Superior temporal gyrus (tissue), 1 donor: ENCODE data around the gene INMT.

Experiments
- DNase-seq: peaks from one replicate; pipeline ENCODE4 v3.0.0-alpha.2; 2016; ENCODE audit errors: extremely low spot score

The INMT gene

DNA sequence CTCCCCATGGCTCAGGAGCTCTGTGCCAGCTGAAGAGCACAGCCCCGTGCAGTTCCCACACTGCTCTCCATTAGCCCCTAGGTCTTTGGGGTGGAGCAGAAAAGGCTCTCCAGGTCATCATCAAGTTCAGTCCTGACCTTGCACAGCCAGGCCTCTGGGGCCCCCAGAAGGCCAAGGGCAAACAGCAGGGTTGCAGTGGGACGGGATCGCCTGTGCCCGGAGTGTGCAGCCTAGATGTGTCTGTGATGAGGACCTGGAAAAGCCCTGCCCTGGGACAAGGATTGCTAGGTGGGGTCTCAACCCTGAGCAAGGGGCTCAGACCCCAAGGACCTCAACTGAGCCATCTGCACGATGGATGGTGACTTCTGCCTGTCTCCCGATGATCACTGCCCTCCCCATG is 549 bp downstream of the INMT start:
- no peak for DNase-seq

GRCh38 chr7:30752979-30753378 is 1.0 kb downstream of the INMT start:
- no peak for DNase-seq

DNA sequence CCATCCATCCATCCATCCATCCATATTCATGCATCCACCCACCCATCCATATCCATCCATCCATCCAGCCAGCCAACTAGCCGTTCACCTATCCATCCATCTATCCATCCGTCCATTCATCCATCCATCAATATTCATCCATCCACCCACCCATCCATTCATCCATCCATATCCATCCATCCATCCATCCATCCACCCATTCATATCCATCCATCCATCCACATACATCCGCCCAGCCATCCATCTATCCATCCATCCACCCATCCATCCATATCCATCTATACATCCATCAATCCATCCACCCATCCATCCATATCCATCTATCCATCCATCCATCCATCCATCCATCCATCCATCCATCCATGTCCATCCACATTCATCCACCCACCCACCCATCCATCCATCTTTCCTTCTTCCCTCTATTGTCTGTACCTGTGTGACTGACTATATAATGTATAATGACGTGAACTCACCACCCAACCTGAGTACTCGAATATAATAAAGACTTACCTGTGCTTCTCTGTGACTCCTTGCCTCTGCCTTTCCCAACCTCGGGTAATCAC is 2.5 kb downstream of the INMT start:
- no peak for DNase-seq

DNA sequence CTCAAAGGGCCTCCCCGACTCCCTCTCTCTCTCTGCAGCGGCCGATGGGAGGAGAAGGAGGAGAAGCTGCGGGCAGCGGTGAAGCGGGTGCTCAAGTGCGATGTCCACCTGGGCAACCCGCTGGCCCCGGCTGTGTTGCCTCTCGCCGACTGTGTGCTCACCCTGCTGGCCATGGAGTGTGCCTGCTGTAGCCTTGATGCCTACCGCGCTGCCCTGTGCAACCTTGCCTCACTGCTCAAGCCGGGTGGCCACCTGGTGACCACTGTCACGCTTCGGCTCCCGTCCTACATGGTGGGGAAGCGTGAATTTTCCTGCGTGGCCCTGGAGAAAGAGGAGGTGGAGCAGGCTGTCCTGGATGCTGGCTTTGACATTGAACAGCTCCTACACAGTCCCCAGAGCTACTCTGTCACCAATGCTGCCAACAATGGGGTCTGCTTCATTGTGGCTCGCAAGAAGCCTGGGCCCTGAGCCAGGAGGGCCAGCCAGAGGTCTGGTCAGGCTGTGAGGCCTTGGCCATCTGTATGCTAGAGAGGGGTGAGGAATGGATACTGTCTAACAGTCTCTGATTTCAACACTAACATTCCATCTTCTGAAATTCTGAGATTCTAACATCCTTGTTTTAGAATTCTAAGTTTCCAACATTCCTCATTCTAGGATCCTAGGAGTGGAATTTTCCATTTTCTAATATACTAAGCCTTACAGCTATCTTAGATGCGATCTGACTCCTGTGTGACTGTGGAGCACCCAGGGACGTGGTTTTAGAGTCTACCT is 3.6 kb downstream of the INMT start:
- no peak for DNase-seq

DNA sequence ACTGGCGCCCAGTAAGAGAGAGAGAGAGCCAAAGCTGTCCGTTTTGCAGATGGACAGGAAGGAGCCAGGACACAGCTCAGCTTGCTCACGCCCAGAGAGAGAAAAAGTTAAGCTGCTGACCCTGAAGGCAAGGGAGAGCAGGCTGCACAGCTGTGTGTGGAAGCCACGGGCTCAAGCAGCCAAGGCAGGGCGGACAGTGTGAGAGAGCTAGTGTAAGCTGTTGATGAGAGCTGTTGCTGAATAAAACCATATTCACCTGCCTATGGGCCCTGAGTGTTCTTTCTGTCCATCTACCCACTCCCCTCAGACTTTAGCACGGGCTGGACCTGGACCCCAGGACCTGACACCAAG is 5.4 kb downstream of the INMT start:
- no peak for DNase-seq

DNA sequence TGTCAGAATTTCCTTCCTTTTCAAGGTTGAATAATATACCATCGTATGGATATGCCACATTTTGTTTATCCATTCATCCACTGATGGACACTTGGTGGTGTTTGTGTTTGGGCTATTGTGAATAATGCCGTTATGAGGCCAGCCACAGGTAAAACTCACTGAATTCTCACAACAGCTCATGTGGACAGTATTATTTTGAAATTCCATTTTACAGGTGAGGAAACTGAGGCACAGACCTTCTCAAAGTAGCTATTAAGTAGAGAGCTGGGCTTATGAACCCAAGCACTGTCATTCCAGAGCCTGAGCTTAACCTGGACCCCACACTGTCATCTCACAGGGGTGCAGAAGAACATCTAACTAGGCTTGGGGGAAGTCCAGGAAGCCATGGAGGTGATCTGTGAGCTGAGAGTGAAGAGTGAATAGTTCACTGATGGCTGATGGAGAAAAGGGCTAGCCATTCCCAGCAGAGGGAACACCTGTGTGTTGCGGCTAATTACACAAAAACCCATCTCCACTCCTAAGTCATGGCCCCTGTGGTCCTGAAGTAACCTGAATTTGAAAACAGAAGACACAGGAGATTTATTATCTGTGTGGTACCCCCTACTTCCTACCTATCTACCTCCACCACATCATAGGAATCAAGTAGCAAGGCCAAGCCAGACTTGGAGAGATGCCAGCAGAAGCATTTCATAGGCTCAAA is 8.7 kb downstream of the INMT start:
- no peak for DNase-seq

DNA sequence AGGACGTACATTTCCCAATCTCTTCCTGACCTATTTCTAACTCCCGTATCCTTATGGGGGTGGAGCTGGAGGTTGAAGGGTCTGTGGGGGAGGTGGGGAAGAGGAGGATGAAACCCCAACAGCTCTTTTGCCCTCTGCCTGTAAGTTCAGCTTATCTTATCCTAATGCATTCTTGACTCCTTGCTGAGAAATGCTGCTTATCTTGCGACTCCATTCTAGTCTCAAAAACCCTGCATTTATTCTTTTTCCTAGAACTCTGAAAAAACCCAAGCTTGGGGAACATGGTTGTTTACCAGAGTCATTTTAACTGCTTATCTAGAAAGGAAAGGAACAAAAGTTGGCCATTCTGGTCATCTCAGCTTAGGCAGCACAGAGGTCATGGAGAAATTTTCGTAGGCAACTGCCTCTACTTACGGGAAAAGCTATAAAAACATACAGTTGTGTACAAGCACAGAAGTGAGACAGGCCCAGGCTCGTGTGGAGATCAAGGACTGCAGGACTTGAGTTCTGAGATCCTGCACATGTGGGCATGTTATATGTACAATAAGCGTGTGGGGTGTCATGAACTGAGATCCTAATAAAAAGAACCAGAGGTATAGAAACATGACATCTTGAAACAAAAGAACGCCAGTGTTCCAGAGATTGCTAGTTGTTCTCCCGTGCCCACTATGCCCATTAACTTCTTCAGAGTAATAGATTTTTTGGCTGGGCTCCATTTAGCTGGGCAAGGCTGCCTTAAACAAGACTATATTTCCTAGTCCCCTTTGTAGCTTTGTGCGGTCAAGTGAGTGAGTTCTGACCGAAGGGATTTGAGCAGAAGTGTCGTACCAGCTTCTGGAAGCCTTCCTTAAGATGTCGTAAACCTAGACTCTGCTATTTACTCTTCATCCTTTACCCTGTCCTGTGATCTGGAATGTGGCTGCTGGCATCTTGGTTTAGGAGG is 9.6 kb downstream of the INMT start:
- DNase-seq = no peak

DNA sequence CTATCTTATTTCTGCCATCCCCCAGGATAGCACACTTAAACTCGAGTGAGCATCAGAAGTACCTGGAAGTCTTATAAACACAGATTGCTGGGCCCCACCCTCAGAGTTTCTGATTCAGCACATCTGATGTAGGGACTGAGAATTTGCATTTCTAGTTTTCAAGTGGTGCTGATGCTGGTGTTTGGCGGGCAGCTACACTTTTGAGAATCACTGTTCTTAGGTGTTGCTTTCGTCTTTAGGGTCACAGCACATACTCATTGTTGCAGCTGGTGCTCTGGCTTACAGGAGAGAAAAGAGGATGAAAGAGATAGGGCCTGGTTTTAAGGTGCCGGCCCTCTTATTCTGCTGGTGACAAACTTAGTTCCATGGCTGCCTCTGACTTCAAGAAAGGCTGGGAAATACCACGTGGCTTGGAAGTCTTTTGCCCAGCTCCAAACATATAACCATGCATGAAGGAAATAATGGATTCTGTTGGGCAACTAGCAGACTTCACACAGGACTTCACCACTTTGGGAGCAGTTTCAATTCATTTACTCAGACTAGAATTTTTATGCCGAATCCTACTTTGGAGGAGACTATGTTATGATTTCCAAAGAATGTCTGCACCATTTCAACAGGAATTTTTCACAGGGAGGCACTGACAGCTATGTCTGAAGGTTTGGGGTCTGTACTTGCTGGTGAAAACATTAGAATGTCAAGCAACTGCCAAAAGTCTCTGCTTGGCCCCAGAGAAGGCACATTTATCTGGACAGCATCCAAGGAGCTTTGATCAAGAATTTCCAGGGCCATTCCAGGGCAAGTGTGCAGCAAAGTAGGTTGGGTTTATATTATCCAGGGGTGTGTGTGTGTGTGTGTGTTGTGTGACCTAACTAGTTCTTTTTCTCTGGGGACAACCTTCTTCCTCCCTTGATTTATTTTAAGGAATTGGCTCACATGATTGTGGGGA is 12.4 kb downstream of the INMT start:
- DNase-seq = no peak

DNA sequence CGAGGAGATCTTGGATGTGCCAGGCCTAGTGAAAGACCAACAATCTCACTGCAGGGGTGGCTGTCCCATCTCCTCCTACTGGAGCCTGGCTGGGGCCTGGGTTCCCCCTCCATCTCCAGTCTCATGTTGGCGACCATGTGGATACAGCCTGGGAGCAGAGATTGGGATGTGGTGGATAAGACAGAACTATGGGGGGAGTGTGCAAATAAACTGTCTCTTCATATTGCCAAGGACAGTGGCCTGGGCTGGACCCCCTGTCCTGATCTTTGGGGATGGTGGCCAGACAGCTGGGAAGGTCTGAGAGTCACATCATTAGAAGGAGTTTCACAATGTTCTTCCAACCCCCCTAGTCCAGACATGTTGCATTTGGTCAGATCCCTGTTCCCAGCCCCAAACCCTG is 13.5 kb downstream of the INMT start:
- DNase-seq = no peak

DNA sequence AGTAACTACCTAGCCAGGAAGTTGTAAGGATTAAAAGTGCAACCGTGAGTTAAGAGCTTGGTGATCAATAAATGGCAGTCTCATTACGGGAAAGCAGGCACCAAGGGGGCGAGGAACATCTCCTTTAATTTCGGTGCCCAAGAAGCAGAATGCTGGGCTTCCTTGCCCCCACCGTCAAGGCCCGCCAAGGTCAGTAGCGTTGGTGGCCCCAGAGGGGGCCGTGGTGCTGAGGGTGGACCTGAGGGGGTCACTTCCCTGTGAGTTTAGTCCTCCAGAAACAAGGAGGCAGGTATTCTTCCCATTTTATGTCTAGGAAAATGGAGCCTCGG is 18.9 kb downstream of the INMT start:
- DNase-seq = no peak

DNA sequence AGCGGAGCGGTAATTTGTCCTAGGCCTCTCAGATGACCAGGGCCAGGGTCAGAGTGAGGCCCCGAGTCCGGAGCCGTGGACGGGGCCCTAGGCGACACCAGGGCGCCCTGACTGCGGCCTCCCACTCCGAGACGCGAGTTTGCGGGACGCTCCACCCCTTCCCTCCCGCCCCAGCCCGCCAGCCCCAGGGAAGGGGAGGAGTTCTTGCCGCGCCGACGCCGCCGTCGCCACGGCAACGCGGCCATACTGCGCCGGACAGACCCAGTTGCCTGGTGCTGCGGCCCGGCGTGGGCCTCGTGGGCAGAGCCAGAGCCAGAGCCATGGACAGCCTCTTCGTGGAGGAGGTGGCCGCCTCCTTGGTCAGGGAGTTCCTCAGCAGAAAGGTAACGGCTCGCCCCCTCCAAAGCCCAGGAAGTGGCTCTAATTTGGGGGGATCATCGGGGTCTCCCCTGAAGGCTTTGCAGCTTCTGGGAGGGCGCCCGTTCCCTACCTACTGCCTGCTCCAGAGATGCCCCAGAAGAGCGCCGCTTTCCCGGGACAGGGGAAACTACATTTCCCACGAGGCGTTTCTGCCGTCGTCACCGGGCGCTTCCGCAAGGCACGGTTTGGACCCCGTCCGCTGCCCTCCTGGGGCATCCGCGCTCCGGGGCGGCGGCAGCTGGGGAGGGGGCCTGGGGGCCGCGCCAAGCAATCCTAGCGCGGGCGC is 19.4 kb downstream of the INMT start, which contains the start of gene MINDY4:
Gene MINDY4, plus strand, starts transcription at position 244 of the 706 bp plus-strand sequence. Its CDS starts 77 bp downstream, at position 321.
- DNase-seq = peak; percentile 57

GRCh38 chr7:30771880-30772425 is 20.0 kb downstream of the INMT start:
- no peak for DNase-seq

GRCh38 chr7:30772984-30773383 is 21.0 kb downstream of the INMT start:
- DNase-seq = no peak

- no peak for DNase-seq
These were observed 24.1 kb downstream of the INMT start for GRCh38 chr7:30775992-30776391.

GRCh38 chr7:30776971-30777370 is 25.0 kb downstream of the INMT start:
- no peak for DNase-seq

- DNase-seq = peak; percentile 83
These were observed 26.5 kb downstream of the INMT start for GRCh38 chr7:30778255-30779025.

DNA sequence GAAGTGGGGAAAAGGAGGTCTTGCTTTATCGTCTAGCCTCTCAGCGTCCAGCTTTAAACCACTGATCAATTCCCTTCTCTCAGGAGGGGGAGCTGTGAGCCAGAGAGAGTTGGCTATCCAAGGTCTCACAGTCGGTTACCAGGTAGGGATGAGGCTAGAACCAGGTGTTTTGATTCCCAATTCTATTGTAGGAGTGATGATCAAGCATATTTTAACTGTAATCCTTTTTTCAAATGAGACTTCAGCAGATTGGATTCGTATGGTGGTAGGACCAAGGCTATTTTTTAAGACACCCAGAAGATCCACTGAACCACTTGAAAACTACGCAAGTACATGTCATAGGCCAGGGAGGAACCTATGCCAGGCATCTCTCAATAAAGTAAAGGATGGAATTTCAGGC is 27.6 kb downstream of the INMT start:
- DNase-seq = no peak

- no peak for DNase-seq
These were observed 29.0 kb downstream of the INMT start for GRCh38 chr7:30780941-30781340.

GRCh38 chr7:30782690-30783089 is 30.8 kb downstream of the INMT start:
- no peak for DNase-seq
